Vagina (tissue), 2 donors: ENCODE measurements around the gene TAS2R3.

Source experiments
- POLR2A ChIP-seq, 2 donors: fragments of 450-650 bp; IDR thresholded peaks; one replicate each; pipeline ENCODE4 v1.6.1; 2017; ENCODE audit warnings: antibody characterized with exemption in 2 of 2, mild to moderate bottlenecking in 2 of 2, moderate library complexity in 2 of 2
- POLR2AphosphoS5 ChIP-seq, 2 donors: sonication (generic); formaldehyde crosslinking; IDR thresholded peaks; one replicate each; pipeline ENCODE4 v1.9.0; 2017; ENCODE audit warnings: antibody characterized with exemption in 2 of 2, mild to moderate bottlenecking in 2 of 2, low read depth in 1 of 2; ENCODE audit not compliant: insufficient read depth in 1 of 2
- TF ChIP-seq, protein P1 (sequence below), 3 experiments: fragments of 450-650 bp in 2 of 3; fragments of 200-600 bp in 1 of 3; sonication (generic) in 1 of 3; IDR thresholded peaks; one replicate each; pipeline ENCODE4 v1.5.1; 2017 to 2019; ENCODE audit warnings: antibody characterized with exemption in 3 of 3, mild to moderate bottlenecking in 2 of 3, moderate library complexity in 2 of 3

DNA sequence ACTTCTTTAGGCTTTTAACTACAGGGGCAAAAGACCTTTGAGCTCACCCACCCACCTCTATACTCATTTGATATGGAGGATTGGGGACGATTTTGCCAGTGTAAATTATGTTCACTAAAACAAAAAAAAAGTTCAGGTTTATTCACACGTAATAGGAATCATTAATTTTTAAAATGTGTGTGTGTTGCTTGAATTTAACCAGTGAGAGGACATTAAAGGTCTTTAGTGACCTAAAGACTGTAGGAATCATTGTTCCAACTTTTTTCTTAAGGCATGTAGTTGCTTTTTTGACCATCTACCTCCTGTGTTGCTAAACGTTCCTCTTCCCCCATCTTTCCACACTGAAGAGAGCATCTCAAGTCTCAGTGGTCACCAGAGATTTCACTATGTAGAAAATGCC, 24.6 kb upstream of the TAS2R3 start:
- no peak for TF ChIP-seq POLR2A (IDR thresholded peaks at IDR 0.05)
- TF ChIP-seq, protein P1, sequence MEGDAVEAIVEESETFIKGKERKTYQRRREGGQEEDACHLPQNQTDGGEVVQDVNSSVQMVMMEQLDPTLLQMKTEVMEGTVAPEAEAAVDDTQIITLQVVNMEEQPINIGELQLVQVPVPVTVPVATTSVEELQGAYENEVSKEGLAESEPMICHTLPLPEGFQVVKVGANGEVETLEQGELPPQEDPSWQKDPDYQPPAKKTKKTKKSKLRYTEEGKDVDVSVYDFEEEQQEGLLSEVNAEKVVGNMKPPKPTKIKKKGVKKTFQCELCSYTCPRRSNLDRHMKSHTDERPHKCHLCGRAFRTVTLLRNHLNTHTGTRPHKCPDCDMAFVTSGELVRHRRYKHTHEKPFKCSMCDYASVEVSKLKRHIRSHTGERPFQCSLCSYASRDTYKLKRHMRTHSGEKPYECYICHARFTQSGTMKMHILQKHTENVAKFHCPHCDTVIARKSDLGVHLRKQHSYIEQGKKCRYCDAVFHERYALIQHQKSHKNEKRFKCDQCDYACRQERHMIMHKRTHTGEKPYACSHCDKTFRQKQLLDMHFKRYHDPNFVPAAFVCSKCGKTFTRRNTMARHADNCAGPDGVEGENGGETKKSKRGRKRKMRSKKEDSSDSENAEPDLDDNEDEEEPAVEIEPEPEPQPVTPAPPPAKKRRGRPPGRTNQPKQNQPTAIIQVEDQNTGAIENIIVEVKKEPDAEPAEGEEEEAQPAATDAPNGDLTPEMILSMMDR (IDR thresholded peaks at IDR 0.05): no peak
- no peak for TF ChIP-seq POLR2AphosphoS5 (IDR thresholded peaks at IDR 0.05; ENCODE audit: insufficient read depth in 1 of 2, low read depth in 1 of 2)
